HepG2 (cell line): ENCODE results near the gene ASPHD1. TPM values are rescaled to one million over a fixed set of nuclear protein-coding genes. Genes with fewer than 3 reads are reported as not detected.

Experiments used
- ATAC-seq: fragments of 200-7000 bp; cut with Tn5 transposase; 3 replicates; pipeline ENCODE4 v1.9.1; 2020; ENCODE audit warnings: mild to moderate bottlenecking, moderate library complexity
- BruUV-seq: library from RNA; stranded (reverse); fragments of 400-500 nt; replicated peaks from 2 replicates; lab custom pipeline; 2021; lab: Mats Ljungman, UMichigan
- CTCF ChIA-PET: fragments of 300-600 bp; formaldehyde crosslinking; extraction: SDS; loops from one replicate; lab custom pipeline; 2021; ENCODE audit warnings: low total read pairs, inconsistent platforms, low intra/inter-chr PET ratio; lab: Yijun Ruan, JAX
- POLR2A ChIA-PET: fragments of 350-600 bp; sonication (Branson Sonifier 250); formaldehyde crosslinking; loops from one replicate; lab custom pipeline; 2020; ENCODE audit warnings: antibody characterized with exemption, inconsistent platforms; lab: Yijun Ruan, JAX
- DNase-seq: peaks from one replicate; pipeline ENCODE4 v3.0.0-alpha.2; 2015; ENCODE audit warnings: low spot score
- FAIRE-seq: peaks from 3 replicates; lab custom pipeline; 2011; peaks lifted over from hg19 to GRCh38; lab: Jason Lieb, UNC
- H2AFZ ChIP-seq: one replicate; pipeline ENCODE4 v1.6.1; 2011; ENCODE audit warnings: low read length, inconsistent platforms
- H3K27ac ChIP-seq: fragments of 300-600 bp; 3 replicates; pipeline ENCODE4 v1.8.0; 2011; ENCODE audit warnings: mixed run types, mild to moderate bottlenecking, mixed read lengths, low read length, inconsistent platforms; ENCODE audit not compliant: insufficient read depth; ENCODE audit errors: extremely low read length
- H3K27me3 ChIP-seq, 2 experiments: fragments of 200-600 bp in 1 of 2; 2 replicates in 1 of 2; 3 replicates in 1 of 2; pipeline versions ENCODE4 v1.6.0 to v1.8.0; 2011; ENCODE audit warnings: low read length in 2 of 2, mild to moderate bottlenecking in 2 of 2, moderate library complexity in 2 of 2, inconsistent platforms in 1 of 2; ENCODE audit not compliant: insufficient read depth in 2 of 2, control insufficient read depth in 1 of 2
- H3K36me3 ChIP-seq, 2 experiments: fragments of 200-600 bp in 1 of 2; replicated peaks in 1 of 2; 2 replicates in 1 of 2; 3 replicates in 1 of 2; pipeline versions ENCODE4 v1.5.1 to v1.8.0; 2011; ENCODE audit warnings: low read length in 2 of 2, inconsistent platforms in 1 of 2; ENCODE audit not compliant: insufficient read depth in 2 of 2, control insufficient read depth in 1 of 2
- H3K4me1 ChIP-seq: 2 replicates; pipeline ENCODE4 v1.5.1; 2012; ENCODE audit warnings: low read length, inconsistent platforms; ENCODE audit not compliant: insufficient read depth
- H3K4me2 ChIP-seq: 2 replicates; pipeline ENCODE4 v1.6.0; 2011; ENCODE audit warnings: low read depth, low read length, inconsistent platforms
- H3K4me3 ChIP-seq, 3 experiments: fragments of 200-600 bp in 1 of 3; sonication (generic), shearing (Covaris generic) in 1 of 3; replicated peaks in 1 of 3; 2 replicates each; pipeline ENCODE4 v1.5.1; 2011 to 2016; ENCODE audit warnings: low read length in 3 of 3, inconsistent platforms in 2 of 3, low read depth in 2 of 3, mild to moderate bottlenecking in 2 of 3, control low read depth in 1 of 3, mixed read lengths in 1 of 3; ENCODE audit not compliant: insufficient read depth in 1 of 3
- H3K79me2 ChIP-seq: one replicate; pipeline ENCODE4 v1.6.1; 2011; ENCODE audit warnings: low read length, inconsistent platforms; ENCODE audit not compliant: insufficient read depth
- H3K9ac ChIP-seq: 2 replicates; pipeline ENCODE4 v1.6.0; 2011; ENCODE audit warnings: mild to moderate bottlenecking, low read depth, low read length, inconsistent platforms; ENCODE audit not compliant: insufficient read depth
- H3K9me3 ChIP-seq: 2 replicates; pipeline ENCODE4 v1.5.1; 2012; ENCODE audit warnings: mild to moderate bottlenecking, low read length
- H4K20me1 ChIP-seq: 2 replicates; pipeline ENCODE4 v1.6.0; 2011; ENCODE audit warnings: inconsistent platforms, mild to moderate bottlenecking, low read length, moderate library complexity; ENCODE audit not compliant: insufficient read depth
- DRAP1 ChIP-seq: IDR thresholded peaks from 2 replicates; pipeline ENCODE4 v1.6.1; 2016; ENCODE audit warnings: missing genetic modification reagents, missing compliant biosample characterization
- FOXC1 ChIP-seq: sonication (generic); formaldehyde crosslinking; IDR thresholded peaks from 2 replicates; pipeline ENCODE4 v1.8.0; 2022; ENCODE audit warnings: mild to moderate bottlenecking, missing genetic modification reagents, borderline replicate concordance
- HMGXB4 ChIP-seq, 2 experiments: sonication (generic) in 1 of 2; formaldehyde crosslinking in 1 of 2; IDR thresholded peaks; 2 replicates each; pipeline versions ENCODE4 v1.4.0 to v1.6.1; 2018 to 2020; ENCODE audit warnings: missing genetic modification reagents in 2 of 2, borderline replicate concordance in 1 of 2, low read depth in 1 of 2, mild to moderate bottlenecking in 1 of 2, missing biosample characterization in 1 of 2
- KLF11 ChIP-seq: IDR thresholded peaks from 2 replicates; pipeline ENCODE4 v1.6.1; 2016; ENCODE audit warnings: missing compliant biosample characterization
- NR2F1 ChIP-seq, 2 experiments: fragments of 450-650 bp in 1 of 2; formaldehyde crosslinking in 1 of 2; IDR thresholded peaks; 2 replicates each; pipeline versions ENCODE4 v1.5.0 to v1.6.1; 2016 to 2020; ENCODE audit warnings: mild to moderate bottlenecking in 1 of 2, missing compliant biosample characterization in 1 of 2, missing genetic modification reagents in 1 of 2, moderate library complexity in 1 of 2
- PRDM10 ChIP-seq: sonication (generic); formaldehyde crosslinking; IDR thresholded peaks from 2 replicates; pipeline ENCODE4 v1.4.0; 2020; ENCODE audit warnings: low read depth, missing genetic modification reagents
- SKI ChIP-seq: fragments of 450-650 bp; IDR thresholded peaks from one replicate; pipeline ENCODE4 v1.6.1; 2018; ENCODE audit warnings: mild to moderate bottlenecking; ENCODE audit not compliant: partially characterized antibody
- TSC22D2 ChIP-seq: sonication (generic); formaldehyde crosslinking; IDR thresholded peaks from 2 replicates; pipeline ENCODE4 v1.5.1; 2020; ENCODE audit warnings: missing genetic modification reagents, mild to moderate bottlenecking, borderline replicate concordance
- ZFYVE20 ChIP-seq: sonication (generic); formaldehyde crosslinking; IDR thresholded peaks from 2 replicates; pipeline ENCODE4 v1.8.0; 2023; ENCODE audit warnings: low read depth, mild to moderate bottlenecking, moderate library complexity, missing genetic modification reagents, borderline replicate concordance
- ZIK1 ChIP-seq: sonication (generic); formaldehyde crosslinking; IDR thresholded peaks from 2 replicates; pipeline ENCODE4 v1.5.0; 2020; ENCODE audit warnings: mild to moderate bottlenecking, low read depth, missing genetic modification reagents, borderline replicate concordance
- ZNF101 ChIP-seq: sonication (generic); formaldehyde crosslinking; IDR thresholded peaks from 2 replicates; pipeline ENCODE4 v1.4.0; 2020; ENCODE audit warnings: mild to moderate bottlenecking, low read depth, missing genetic modification reagents, borderline replicate concordance
- ZNF446 ChIP-seq: sonication (generic); formaldehyde crosslinking; IDR thresholded peaks from 2 replicates; pipeline ENCODE4 v1.5.0; 2020; ENCODE audit warnings: mild to moderate bottlenecking, missing genetic modification reagents
- WGBS: methylation state at CpG from one replicate; pipeline ENCODE4 v1.1.6; 2017; ENCODE audit warnings: low lambda C conversion rate; 5-methylcytosine and 5-hydroxymethylcytosine counted together
- in situ Hi-C: cut with HindIII; loops from 2 replicates; pipeline ENCODE4 v1.10.0; 2017; ENCODE audit warnings: low pct_unique_long_range_greater_than_20kb; ENCODE audit not compliant: extremely low pct_ligation_motif_present
- intact Hi-C: fragments of 100-400 bp; cut with micrococcal nuclease; formaldehyde crosslinking; loops from one replicate; pipeline ENCODE4 v1.10.0; 2022; ENCODE audit not compliant: unreplicated experiment
- polyA plus RNA-seq, 8 experiments: library from polyadenylated mRNA; depleted of rRNA in 3 of 8; stranded (reverse) in 7 of 8; unstranded in 1 of 8; fragments of >200 nt; fragmentation: Illumina TruSeq in 4 of 8; extraction: Trizol in 4 of 8; gene quantifications; 2 replicates each; pipeline versions ENCODE4 v1.2.1 to v1.2.3, GENCODE V29; 2011 to 2016; ENCODE audit warnings: low read depth in 4 of 8, missing spikeins in 1 of 8, mixed read lengths in 1 of 8; ENCODE audit not compliant: insufficient read depth in 1 of 8
- total RNA-seq, 5 experiments: library from RNA; depleted of rRNA; stranded (reverse); fragments of >200 nt; fragmentation: Illumina TruSeq; extraction: Trizol; gene quantifications; 2 replicates each; pipeline ENCODE4 v1.2.3, GENCODE V29; 2016; ENCODE audit warnings: low read depth in 1 of 5
- TF ChIP-seq, protein P1 (sequence below): sonication (generic); formaldehyde crosslinking; IDR thresholded peaks from 2 replicates; pipeline ENCODE4 v1.8.0; 2022; ENCODE audit warnings: missing genetic modification reagents, mild to moderate bottlenecking, borderline replicate concordance

The ASPHD1 gene
- total and polyA plus RNA-seq, 2 of the 13 experiments (the other 11 are each of a cell fraction or from before 2014, with no cell fraction given): 13.1 to 19.7 TPM

DNA sequence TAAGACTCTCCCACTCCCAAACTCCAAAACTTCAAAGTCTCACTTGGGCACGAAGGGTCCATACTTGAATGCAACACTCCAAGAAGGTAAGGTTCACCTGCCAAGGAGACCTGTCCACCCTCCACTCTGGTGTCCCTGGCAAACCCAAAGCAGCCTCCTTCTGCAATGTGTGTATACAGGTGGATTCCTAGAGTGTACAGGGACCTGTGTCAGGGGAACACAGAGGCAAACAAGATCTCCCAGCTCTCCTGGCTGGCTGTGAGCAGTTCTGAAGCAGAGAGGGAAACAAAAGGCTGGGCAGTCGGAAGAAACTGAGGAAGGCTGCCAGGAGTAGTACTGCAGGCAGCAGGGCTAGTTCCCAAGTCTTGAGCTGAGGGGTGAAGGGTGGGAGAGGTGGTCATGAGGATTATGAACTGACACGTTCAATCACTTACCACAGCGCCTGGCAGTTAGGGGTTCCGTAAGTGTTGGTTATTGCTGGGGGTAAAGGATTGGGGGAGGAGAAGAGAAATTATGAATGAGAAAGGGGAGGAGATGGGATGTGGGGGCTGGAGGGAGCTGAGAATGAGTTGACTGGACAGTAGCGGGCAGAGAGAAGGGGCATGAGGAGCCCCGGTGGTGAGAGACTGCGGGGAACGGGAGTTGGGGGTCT is 24.9 kb downstream of the ASPHD1 start:
- FAIRE-seq (no peak), ATAC-seq (peak; percentile 9), DNase-seq (no peak)
- no peaks in the 10 kb centered on the region for H4K20me1 ChIP-seq
- ChIA-PET CTCF (no interaction called here), POLR2A (interaction anchor here (0.5 to 4.3 kb wide), 25 partner anchors 9 to 246 kb away, joined by 3 to 68 read pairs (median 5); partner anchors contain the start of genes ASPHD1, CDIPT, PAGR1 and QPRT)
- intact Hi-C loops (loop anchor here (1.0 to 5.0 kb wide), 2 partner anchors 37 to 96 kb away; partner anchors contain the start of gene TMEM219), in situ Hi-C loops (loop anchor here (5.0 kb wide), 1 partner anchor 37 kb away; the partner anchor contains the start of gene TMEM219)
- no peaks in the 10 kb centered on the region for H3K9me3 ChIP-seq
- H3K36me3 ChIP-seq: peaks cover 2 to 25% of the 10 kb centered on the region in 2 experiments; a peak in 3 of 5 replicates
- WGBS: 9% methylated on average over 9 of the region's 9 CpGs
- peak overlapping the region; percentile 98 for H3K4me2 ChIP-seq
- H3K79me2 ChIP-seq: peaks cover 13% of the 10 kb centered on the region
- peaks cover 31% of the 10 kb centered on the region for H3K4me1 ChIP-seq
- no peaks in the 10 kb centered on the region for H3K27me3 ChIP-seq
- H3K4me3 ChIP-seq: peak overlapping the region; percentile 80 to 96 (median 87)
- TSS peak; percentile 48 for BruUV-seq
- peak overlapping the region; percentile 83 for H3K9ac ChIP-seq
- H2AFZ ChIP-seq: no peak overlapping the region
- peak overlapping the region; percentile 77 for H3K27ac ChIP-seq
- TF ChIP-seq, protein P1, sequence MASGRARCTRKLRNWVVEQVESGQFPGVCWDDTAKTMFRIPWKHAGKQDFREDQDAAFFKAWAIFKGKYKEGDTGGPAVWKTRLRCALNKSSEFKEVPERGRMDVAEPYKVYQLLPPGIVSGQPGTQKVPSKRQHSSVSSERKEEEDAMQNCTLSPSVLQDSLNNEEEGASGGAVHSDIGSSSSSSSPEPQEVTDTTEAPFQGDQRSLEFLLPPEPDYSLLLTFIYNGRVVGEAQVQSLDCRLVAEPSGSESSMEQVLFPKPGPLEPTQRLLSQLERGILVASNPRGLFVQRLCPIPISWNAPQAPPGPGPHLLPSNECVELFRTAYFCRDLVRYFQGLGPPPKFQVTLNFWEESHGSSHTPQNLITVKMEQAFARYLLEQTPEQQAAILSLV (CRISPR knock-in tag): 0 out of 2 replicates have a peak, but pooled peaks have one; percentile 43
- peak in 1 of 2 experiments; percentile 28; a peak in 1 of 4 replicates for TF ChIP-seq HMGXB4 (CRISPR knock-in tag; IDR thresholded peaks at IDR 0.05; ENCODE audit: borderline replicate concordance in 1 of 2, low read depth in 1 of 2)
- no peak for TF ChIP-seq SKI
- 0 out of 2 replicates have a peak, but pooled peaks have one; percentile 50 for TF ChIP-seq TSC22D2 (CRISPR knock-in tag)
- no peak for TF ChIP-seq DRAP1
- peak; percentile 12; the same call in 1 of the 2 replicates for TF ChIP-seq ZNF446
- TF ChIP-seq NR2F1 (CRISPR knock-in tag; IDR thresholded peaks at IDR 0.05): no peak
- 0 out of 2 replicates have a peak, but pooled peaks have one; percentile 12 for TF ChIP-seq PRDM10
- no peak for TF ChIP-seq FOXC1 (CRISPR knock-in tag)
- TF ChIP-seq ZNF101 (CRISPR knock-in tag): no peak
- no peak for TF ChIP-seq ZFYVE20 (CRISPR knock-in tag)
- no peak for TF ChIP-seq KLF11 (CRISPR knock-in tag)
- TF ChIP-seq ZIK1: peak; percentile 6; the same call in 1 of the 2 replicates
